Measurements from ENCODE around the gene ARMC12.
"Not testable (repeated sequence)": the region's sequence is repeated elsewhere in the genome, so short reads cannot be mapped to it uniquely, and the experiment has no call there.

Gene ARMC12

DNA sequence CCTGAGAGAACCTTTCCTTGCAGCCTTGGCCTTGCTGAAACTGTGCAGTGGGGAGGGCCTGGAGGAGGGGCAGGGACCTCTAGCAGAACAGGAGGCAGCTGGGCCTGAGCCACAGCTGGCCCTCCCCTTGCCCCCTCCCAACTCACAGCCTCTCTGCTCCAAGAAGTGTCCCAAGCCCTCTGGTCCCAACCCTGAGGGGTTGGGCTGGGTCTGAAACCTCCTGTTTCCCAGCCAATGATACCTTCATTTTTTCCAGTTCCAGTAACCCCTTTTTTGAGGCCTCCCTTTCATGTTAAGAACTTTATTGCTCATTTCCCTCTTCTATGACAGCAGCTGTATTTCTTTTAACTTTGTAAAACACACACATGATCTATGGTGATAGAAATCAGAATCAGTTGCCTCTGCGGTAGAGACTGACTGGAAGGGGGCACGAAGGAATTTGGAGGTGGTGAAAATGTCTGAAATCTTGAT is 17.9 kb upstream of the ARMC12 start:
- DNase-seq, result no peak

DNA sequence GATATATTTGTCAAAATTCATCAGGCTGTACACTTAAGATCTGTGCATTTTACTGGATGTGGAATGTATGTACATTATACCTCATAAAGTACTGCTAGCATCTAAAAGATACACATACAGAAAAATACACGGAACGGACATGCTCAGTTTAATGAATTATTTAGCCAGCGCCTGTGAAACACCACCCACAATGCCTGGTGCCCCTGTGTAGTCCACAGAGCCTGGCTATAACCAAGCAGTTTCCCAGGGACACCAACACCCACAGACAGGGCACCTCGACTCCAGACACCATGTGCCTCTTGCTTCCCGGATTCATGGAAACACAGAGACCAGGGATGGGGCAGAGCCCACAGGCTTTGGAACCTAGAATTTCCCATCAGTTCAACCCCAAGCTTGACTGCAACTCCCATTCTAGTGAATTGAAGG is 17.4 kb upstream of the ARMC12 start:
- no peak for DNase-seq

DNA sequence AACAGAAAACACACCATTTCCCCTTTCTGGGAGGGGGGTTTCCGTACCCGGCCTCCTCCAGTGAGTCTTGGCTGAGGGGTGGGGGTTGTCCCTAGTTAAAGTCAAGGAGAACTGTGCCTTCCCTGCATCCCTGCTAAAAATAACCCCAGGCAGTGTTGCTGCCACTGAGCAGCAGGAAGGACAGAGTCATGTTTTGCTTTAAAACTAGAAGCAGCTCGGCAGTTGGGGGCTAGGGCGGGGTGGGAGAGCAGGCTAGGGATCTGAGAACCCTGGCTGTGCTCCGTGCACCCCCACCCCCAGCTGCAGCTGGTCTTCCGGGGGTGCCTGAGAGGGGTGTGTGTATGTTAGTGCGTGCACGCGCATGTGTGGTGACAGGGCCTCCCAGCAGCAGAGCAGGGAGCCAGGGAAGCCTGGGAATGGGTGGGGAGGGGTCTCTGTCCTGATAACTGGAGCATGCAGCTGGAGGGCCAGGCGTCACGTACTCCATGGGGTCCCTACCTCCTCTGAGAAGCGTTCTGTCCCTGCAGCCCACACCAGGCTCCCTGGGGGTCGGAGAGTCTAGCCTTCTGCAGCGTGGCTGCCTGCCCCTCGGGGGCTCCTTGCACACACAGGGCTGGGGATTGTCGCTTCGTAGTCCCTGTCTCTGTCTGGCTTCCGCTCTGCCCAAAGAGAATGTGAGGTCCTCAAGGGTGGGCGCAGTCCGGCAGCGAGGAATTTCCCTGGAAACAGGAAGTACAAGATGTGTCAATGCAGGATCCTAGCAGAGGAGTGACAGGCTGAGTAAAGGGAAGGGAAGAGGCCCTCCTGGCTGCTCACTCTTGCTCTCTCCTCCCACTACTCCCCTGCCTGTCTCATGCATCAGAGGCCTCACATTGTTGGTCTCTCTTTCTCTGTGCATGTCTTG is 16.8 kb upstream of the ARMC12 start:
- DNase-seq, result peak; percentile 69

- no peak for DNase-seq
Observed at GRCh38 chr6:35722121-35722761, 14.6 kb upstream of the ARMC12 start.

GRCh38 chr6:35723587-35723986 is 13.2 kb upstream of the ARMC12 start:
- DNase-seq, result no peak

GRCh38 chr6:35724059-35724458 is 12.8 kb upstream of the ARMC12 start:
- no peak for DNase-seq

DNA sequence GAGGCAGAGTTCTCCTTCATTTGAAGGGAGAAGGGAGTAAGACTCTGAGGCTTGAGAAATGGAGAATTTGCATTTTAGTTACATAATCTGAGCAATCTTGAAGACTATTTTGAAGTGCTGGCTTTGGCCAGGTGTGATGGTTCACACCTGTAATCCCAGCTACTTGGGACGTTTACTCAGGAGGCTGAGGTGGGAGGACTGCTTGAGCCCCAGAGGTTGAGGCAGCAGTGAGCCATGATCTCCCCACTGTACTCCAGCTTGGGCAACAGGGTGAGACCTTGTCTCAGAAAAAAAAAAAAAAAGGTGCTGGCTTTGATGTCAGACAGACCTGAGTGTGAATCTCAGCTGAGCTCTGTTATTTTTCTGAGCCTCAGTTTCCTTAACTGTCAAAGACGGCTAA is 12.4 kb upstream of the ARMC12 start:
- no peak for DNase-seq

DNA sequence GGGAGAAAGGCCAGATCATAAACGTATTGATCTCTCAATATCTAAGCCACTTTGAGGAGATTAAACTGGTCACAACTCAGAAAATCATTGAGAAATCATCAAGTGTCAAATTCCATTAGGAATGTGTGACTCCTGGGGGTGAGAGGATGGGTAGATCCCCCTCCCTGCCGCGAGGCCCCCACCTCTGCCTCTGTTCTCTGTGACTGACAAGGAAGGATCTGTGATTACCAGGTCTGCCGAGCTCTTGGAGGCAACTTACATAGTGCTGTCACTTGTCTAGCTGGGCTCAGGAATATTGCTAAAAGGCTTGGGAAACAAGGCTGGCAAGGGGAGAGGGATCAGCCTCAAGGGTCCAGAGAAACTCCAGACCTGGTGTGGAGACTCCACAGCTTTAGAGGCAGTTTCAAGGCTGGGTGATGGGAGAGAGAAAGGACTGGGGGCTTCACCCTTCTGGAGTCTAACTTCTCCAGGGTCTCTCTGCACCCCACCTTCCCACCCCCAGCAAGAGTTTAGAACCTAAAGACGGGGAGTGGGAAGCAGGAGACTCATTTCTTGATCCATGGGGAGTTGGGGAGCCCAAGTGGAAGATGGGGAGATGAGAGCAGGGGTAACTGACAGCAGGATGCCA is 11.6 kb upstream of the ARMC12 start:
- no peak for DNase-seq

DNA sequence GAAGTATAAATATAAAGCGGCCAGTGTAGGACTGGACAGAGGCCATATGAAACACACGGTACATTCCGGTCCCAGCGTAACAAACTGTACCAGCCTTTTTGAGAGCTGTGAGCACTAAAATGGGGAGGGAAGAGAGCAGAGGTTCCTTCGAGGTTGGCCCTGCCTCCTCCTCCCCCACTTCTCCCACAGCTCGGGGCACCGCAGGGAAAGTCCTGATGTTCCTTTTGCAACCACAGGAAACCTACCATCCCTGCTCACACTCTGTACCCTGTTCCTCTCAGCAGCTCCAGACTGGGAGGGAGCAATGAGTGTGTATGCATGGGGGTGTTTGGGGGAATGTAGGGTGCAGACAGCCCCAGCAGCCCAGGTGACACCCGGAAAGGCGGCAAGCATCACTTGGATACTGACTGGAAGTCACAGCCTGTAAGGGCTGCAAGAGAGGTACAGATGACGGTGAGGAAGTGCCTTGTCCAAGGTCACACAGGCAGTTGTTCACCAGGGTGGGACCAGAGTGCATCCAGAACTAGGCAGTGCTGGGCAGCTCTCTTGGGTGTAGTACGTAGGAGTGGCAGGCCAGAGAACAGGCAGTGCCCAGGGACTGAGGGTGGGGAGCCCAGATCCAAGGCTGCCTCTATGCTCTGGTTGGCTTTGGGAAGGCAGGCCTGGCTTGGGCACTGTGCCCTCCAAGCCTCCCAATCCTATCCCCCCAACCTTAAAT is 11.0 kb upstream of the ARMC12 start:
- DNase-seq, result no peak

DNA sequence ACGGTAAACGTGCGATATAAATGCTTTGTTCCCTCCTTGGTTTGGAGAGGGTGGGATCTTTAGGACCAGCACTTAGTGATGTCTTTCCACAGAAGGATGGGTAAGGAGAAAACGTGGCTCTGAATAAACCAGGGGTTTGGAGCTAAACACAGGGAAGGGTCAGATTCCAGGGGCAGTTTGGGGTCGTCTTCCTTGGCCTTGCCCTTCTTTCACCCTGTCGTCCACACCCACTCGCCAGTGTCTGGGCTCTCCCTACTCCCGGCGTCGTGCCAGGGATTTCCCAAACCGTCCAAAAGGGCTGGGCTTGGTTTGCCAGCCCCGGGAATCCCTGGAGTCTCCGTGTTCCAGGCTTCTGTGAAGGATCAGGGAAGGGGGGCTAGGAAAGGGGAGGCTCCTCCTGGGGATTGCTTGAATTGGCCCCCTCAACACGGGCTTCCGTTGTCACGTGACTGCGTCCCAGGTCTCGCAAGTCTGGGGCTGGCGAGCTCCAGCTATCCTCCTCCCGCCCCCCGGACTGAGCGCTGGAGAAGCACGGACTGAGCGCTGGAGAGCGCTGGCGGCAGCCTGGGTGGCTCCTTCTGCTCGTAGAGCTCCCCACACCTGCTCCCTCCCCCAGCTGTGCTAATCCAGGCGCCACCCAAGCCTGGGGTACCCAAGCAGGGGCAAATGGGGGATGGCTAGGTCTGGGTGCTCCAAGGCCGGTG is 9.4 kb upstream of the ARMC12 start:
- DNase-seq, result peak; percentile 74

DNA sequence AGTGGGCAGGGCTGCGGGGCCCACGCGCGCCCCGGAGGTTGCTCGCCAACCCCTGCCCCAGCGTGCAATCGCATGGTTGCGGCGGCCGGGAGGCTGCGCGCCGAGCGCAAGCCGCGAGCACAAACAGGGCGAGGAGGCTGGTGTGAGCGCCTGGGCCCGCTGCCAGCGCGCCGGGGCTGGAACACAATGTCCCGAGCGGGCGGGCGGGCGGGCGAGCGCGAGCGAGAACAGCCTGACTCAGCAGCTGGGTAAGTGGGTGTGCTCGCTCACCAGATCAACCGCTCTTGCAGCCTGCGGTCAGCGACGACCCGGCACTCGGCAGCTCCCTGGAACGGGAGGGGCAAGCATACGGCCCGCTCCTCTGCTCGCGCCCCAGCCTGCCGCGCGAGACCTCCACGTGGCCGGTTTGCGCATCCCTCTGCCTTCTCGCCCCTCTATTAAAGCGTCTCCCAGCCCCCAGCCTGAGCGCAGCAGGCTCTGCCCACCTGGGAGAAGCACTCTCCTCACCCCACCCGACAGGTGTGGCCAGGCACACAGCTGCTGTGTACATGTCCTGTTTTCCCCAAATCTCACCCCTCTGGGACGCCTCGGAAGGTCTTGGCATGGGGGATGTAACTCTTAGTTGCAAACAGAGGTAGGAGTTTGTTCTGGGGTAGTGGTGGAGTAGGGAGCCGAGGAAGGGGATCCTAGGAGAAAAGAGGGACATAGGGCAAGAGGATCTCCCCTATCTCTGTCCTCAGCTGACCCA is 8.7 kb upstream of the ARMC12 start:
- DNase-seq, result peak; percentile 94

DNA sequence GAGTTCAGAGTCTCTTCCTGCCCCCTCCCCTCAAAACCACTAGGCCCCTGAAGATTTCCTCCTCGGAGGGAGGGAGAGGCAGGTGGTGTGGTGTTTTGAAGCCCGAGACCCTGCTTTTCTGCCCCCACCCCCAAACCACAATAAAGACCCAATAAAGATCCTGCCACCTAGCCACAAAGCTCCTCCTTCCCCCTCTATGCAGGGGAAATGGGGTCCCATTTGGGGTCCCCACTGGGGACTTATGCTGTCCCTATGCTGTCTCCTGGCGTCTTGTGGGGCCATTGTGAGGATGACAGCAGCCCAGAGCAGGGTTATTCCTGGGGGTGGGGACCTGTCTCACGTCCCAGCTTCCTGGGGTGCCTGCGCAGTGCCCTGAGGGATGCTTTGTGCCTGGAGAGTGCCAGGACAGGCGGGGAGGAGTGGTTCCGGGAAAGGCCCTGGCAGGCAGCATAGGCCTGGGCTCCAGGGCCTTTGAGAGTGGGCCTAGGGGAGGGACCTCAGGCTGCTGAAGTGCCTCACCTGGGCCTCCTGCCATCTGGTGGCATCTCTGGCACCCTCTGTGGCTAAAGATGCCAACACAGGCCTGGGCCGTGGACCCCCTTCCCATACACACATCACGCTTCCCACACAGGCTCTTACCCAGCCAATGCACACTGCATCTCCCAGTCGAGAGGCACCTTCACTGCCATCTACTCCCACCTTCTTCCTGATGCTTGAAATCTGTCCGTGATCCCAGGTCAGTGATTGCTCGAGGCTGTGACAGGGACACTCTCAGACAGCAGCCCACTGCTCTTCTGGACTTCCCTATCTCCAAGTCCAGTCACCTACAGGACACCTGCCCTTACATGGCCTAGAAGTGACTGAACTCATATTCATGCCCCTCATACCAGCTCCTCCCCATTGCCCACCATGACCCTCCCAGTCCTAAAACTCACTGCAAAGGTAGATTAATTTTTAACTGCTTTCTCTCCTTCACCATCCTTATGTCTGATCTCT is 7.9 kb upstream of the ARMC12 start:
- no peak for DNase-seq

- DNase-seq, result no peak
Observed at GRCh38 chr6:35729722-35730121, 7.1 kb upstream of the ARMC12 start.

DNA sequence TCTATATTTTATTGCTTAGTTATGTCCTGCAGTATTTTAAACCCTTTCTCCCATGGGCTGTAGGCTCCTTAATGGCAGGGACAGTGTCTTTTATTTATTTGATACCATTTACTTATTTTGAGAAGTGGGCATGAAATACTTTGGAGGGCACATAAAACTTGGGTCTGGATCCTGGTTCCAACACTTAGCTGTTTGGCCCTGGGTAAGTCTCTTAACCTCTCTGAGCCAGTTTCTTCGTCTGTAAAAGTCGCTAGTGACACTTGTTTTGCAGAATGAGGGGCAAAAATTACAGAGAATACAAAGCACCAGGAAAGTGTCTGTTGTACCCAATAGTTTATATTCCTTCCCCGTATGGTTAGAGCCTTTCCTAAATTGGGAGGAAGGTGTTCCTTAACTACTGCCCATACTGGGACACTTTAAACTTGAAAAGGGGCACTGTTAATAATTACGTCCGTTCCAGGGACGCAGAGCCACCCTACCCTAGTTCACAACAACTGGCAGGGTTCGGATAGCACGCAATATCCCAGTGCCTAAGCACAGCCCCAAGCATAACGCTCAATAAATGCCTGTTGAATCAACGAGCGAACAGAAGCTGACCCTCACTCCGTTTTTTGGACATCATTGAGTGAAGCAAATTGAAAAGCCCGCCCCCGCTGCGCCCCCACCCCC is 6.0 kb upstream of the ARMC12 start:
- no peak for DNase-seq

- peak; percentile 87 for DNase-seq
Observed at GRCh38 chr6:35731414-35731735, 5.5 kb upstream of the ARMC12 start.

- peak; percentile 94 for DNase-seq
Observed at GRCh38 chr6:35731736-35732532, 4.9 kb upstream of the ARMC12 start.

- no peak for DNase-seq
Observed at GRCh38 chr6:35733633-35734032, 3.2 kb upstream of the ARMC12 start.

DNA sequence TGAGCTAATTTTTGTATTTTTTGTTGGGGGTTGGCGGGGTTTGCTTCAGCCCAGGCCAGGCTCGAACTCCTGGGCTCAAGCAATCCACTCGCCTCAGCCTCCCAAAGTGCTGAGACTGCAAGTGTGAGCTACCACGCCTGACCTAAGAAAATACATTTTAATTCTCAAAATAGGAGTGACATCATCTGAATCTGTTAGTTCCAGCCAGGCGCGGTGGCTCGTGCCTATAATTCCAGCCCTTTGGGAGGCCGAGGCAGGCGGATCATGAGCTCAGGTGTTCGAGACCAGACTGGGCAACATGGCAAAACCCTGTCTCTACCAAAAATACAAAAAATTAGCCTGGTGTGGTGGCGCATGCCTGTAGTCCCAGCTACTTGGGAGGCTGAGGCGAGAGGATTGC is 2.5 kb upstream of the ARMC12 start:
- not testable (repeated sequence) for DNase-seq

GRCh38 chr6:35735452-35735851 is 1.4 kb upstream of the ARMC12 start:
- DNase-seq, result no peak
